ENCODE data around the gene FHIT.

- TF ChIP-seq CTCF (IDR thresholded peaks at IDR 0.05; ENCODE audit: poor library complexity), result no peak
- no peak for TF ChIP-seq EZH2phosphoT487 (IDR thresholded peaks at IDR 0.05; ENCODE audit: low read depth, severe bottlenecking, unreplicated experiment)
- TF ChIP-seq EZH2 (IDR thresholded peaks at IDR 0.05; ENCODE audit: borderline replicate concordance), result no peak
These were observed 1374.7 kb downstream of the FHIT start for GRCh38 chr3:59876533-59877062.

Measured in hepatocyte (in vitro differentiated cells).